ENCODE measurements around the gene ARID3B.

GRCh38 chr15:74528876-74529275, 12.1 kb upstream of the ARID3B start:
- TF ChIP-seq POLR2AphosphoS5 (IDR thresholded peaks at IDR 0.05; ENCODE audit: low read depth) (no peak), CTCF (IDR thresholded peaks at IDR 0.05; ENCODE audit: insufficient read depth, low read length) (no peak), REST (IDR thresholded peaks at IDR 0.05; ENCODE audit: insufficient replicate concordance, low read depth) (no peak)

Data from HL-60 (cell line).